ENCODE data around the gene MARCHF2. TPM values are rescaled to one million over a fixed set of nuclear protein-coding genes. Genes with fewer than 3 reads are reported as not detected.

Gene MARCHF2
- total and polyA plus RNA-seq, 9 of the 15 experiments (the other 6 are each of a cell fraction or from before 2014, with no cell fraction given): 0.39 to 6.4 (median 2.2) TPM

DNA sequence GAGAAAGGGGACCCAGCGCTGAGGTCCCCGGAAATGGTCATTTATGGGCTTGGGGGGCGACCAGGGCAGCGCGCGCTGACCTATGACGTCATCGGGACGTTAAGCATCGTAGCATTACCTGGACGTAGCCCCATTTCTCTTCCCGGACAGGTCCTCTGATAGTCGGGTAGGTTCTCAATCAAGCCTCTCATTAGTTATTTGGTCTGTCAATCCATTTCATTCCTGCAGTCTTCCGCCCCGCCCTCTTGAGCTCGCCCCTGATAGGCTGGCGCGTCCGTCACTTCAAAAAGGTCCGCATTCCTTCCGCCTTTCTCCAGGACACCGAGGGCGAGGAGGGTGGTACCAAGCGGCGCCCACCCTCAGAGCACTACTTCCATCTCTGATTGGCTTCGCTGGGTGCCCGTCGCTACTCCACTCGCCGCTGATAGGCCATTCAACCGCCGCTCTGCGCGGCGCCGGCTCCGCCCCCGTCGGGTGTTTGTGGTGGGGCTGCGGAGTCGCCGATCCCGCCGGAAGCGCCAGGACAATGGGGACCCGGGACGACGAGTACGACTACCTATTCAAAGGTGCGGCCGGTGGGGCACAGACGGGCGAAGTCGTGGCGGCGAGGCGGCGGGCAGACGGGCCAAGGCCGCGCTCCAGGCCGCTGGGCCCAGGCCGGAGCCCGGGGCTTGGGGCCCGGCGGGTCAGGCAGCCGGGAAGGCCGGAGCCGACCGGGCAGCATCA, 23.1 kb upstream of the MARCHF2 start, which contains the start of gene RAB11B (continued):
- TF ChIP-seq, protein P1, sequence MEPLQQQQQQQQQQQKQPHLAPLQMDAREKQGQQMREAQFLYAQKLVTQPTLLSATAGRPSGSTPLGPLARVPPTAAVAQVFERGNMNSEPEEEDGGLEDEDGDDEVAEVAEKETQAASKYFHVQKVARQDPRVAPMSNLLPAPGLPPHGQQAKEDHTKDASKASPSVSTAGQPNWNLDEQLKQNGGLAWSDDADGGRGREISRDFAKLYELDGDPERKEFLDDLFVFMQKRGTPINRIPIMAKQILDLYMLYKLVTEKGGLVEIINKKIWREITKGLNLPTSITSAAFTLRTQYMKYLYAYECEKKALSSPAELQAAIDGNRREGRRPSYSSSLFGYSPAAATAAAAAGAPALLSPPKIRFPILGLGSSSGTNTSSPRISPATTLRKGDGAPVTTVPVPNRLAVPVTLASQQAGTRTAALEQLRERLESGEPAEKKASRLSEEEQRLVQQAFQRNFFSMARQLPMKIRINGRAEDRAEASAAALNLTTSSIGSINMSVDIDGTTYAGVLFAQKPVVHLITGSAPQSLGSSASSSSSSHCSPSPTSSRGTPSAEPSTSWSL (CRISPR knock-in tag; IDR thresholded peaks at IDR 0.05; ENCODE audit: borderline replicate concordance): no peak
- TF ChIP-seq, protein P2, sequence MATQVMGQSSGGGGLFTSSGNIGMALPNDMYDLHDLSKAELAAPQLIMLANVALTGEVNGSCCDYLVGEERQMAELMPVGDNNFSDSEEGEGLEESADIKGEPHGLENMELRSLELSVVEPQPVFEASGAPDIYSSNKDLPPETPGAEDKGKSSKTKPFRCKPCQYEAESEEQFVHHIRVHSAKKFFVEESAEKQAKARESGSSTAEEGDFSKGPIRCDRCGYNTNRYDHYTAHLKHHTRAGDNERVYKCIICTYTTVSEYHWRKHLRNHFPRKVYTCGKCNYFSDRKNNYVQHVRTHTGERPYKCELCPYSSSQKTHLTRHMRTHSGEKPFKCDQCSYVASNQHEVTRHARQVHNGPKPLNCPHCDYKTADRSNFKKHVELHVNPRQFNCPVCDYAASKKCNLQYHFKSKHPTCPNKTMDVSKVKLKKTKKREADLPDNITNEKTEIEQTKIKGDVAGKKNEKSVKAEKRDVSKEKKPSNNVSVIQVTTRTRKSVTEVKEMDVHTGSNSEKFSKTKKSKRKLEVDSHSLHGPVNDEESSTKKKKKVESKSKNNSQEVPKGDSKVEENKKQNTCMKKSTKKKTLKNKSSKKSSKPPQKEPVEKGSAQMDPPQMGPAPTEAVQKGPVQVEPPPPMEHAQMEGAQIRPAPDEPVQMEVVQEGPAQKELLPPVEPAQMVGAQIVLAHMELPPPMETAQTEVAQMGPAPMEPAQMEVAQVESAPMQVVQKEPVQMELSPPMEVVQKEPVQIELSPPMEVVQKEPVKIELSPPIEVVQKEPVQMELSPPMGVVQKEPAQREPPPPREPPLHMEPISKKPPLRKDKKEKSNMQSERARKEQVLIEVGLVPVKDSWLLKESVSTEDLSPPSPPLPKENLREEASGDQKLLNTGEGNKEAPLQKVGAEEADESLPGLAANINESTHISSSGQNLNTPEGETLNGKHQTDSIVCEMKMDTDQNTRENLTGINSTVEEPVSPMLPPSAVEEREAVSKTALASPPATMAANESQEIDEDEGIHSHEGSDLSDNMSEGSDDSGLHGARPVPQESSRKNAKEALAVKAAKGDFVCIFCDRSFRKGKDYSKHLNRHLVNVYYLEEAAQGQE (IDR thresholded peaks at IDR 0.05; ENCODE audit: borderline replicate concordance): no peak
- TF ChIP-seq, protein P2 (CRISPR knock-in tag; IDR thresholded peaks at IDR 0.05; ENCODE audit: low read depth): peak; percentile 63; the same call in 1 of the 2 replicates
- TF ChIP-seq, protein P3, sequence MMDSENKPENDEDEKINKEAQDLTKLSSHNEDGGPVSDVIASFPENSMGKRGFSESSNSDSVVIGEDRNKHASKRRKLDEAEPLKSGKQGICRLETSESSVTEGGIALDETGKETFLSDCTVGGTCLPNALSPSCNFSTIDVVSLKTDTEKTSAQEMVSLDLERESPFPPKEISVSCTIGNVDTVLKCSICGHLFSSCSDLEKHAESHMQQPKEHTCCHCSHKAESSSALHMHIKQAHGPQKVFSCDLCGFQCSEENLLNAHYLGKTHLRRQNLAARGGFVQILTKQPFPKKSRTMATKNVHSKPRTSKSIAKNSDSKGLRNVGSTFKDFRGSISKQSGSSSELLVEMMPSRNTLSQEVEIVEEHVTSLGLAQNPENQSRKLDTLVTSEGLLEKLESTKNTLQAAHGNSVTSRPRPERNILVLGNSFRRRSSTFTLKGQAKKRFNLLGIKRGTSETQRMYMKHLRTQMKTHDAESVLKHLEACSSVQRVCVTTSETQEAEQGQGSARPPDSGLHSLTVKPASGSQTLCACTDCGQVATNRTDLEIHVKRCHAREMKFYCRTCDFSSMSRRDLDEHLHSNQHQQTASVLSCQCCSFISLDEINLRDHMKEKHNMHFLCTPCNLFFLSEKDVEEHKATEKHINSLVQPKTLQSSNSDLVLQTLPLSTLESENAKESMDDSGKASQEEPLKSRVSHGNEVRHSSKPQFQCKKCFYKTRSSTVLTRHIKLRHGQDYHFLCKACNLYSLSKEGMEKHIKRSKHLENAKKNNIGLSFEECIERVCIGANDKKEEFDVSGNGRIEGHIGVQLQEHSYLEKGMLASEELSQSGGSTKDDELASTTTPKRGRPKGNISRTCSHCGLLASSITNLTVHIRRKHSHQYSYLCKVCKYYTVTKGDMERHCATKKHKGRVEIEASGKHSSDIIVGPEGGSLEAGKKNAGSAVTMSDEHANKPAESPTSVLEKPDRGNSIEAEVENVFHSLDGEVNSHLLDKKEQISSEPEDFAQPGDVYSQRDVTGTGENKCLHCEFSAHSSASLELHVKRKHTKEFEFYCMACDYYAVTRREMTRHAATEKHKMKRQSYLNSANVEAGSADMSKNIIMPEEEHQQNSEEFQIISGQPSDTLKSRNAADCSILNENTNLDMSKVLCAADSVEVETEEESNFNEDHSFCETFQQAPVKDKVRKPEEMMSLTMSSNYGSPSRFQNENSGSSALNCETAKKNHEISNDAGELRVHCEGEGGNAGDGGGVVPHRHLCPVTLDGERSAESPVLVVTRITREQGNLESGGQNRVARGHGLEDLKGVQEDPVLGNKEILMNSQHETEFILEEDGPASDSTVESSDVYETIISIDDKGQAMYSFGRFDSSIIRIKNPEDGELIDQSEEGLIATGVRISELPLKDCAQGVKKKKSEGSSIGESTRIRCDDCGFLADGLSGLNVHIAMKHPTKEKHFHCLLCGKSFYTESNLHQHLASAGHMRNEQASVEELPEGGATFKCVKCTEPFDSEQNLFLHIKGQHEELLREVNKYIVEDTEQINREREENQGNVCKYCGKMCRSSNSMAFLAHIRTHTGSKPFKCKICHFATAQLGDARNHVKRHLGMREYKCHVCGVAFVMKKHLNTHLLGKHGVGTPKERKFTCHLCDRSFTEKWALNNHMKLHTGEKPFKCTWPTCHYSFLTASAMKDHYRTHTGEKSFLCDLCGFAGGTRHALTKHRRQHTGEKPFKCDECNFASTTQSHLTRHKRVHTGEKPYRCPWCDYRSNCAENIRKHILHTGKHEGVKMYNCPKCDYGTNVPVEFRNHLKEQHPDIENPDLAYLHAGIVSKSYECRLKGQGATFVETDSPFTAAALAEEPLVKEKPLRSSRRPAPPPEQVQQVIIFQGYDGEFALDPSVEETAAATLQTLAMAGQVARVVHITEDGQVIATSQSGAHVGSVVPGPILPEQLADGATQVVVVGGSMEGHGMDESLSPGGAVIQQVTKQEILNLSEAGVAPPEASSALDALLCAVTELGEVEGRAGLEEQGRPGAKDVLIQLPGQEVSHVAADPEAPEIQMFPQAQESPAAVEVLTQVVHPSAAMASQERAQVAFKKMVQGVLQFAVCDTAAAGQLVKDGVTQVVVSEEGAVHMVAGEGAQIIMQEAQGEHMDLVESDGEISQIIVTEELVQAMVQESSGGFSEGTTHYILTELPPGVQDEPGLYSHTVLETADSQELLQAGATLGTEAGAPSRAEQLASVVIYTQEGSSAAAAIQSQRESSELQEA (IDR thresholded peaks at IDR 0.05; ENCODE audit: low read depth): no peak
- TF ChIP-seq RBM15 (IDR thresholded peaks at IDR 0.05; ENCODE audit: insufficient read depth, low read length) (no peak), ZNF583 (CRISPR knock-in tag; IDR thresholded peaks at IDR 0.05) (0 out of 2 replicates have a peak, but pooled peaks have one; percentile 34), CAMTA2 (CRISPR knock-in tag; conservative IDR thresholded peaks at IDR 0.05) (0 out of 2 replicates have a peak, but pooled peaks have one; percentile 61)
- TF ChIP-seq, protein P4, sequence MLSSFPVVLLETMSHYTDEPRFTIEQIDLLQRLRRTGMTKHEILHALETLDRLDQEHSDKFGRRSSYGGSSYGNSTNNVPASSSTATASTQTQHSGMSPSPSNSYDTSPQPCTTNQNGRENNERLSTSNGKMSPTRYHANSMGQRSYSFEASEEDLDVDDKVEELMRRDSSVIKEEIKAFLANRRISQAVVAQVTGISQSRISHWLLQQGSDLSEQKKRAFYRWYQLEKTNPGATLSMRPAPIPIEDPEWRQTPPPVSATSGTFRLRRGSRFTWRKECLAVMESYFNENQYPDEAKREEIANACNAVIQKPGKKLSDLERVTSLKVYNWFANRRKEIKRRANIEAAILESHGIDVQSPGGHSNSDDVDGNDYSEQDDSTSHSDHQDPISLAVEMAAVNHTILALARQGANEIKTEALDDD (IDR thresholded peaks at IDR 0.05): no peak
